Heart left ventricle (tissue), 13 donors: ENCODE measurements around the gene KRT5.

Source experiments
- POLR2A ChIP-seq, 2 donors: fragments of 450-650 bp; IDR thresholded peaks; one replicate each; pipeline ENCODE4 v1.6.1; 2017; ENCODE audit warnings: antibody characterized with exemption in 2 of 2, mild to moderate bottlenecking in 2 of 2, moderate library complexity in 2 of 2
- TF ChIP-seq, protein P1 (sequence below), 12 donors: fragments of 200-600 bp; sonication (generic) in 4 of 12; IDR thresholded peaks; one replicate each; pipeline versions ENCODE4 v1.5.0 to v1.8.0; 2018 to 2022; ENCODE audit warnings: antibody characterized with exemption in 12 of 12, mild to moderate bottlenecking in 5 of 12
- donor health status: ischemic (EF 13 %, LVEDD 7.1; RV severe dilation, severe dysfunction).
- donor health status: DM: no; HTN: yes; CAD: no.
- donor health status: DM: no; HTN: no; CAD: no.
- donor health status: ischemic (EF 25% LVEDD 6.9; RV normal size, moderate dysfunction).
- donor health status: ischemic (EF 25% LVEDD 5.7; RV mildly dilated, moderate dysfunction).
- donor health status: ischemic (EF 35%, LVEDD 5.7; RV mildly dilated, moderate dysfunction).
- donor health status: nonischemic (EF 11% LVEDD 7.7; RV severe dilation, severe dysfunction).
- donor health status: DM: yes; HTN: yes; CAD: no.
- donor health status: PGD.
- donor health status: ischemic (EF 29% LVEDD 5.4; RV normal size, mild dysfunction).
- donor health status: nonischemic (EF 23%, LVEDD 6.1; RV moderate dilation, normal function).

- no peak for TF ChIP-seq POLR2A (IDR thresholded peaks at IDR 0.05)
- TF ChIP-seq, protein P1, sequence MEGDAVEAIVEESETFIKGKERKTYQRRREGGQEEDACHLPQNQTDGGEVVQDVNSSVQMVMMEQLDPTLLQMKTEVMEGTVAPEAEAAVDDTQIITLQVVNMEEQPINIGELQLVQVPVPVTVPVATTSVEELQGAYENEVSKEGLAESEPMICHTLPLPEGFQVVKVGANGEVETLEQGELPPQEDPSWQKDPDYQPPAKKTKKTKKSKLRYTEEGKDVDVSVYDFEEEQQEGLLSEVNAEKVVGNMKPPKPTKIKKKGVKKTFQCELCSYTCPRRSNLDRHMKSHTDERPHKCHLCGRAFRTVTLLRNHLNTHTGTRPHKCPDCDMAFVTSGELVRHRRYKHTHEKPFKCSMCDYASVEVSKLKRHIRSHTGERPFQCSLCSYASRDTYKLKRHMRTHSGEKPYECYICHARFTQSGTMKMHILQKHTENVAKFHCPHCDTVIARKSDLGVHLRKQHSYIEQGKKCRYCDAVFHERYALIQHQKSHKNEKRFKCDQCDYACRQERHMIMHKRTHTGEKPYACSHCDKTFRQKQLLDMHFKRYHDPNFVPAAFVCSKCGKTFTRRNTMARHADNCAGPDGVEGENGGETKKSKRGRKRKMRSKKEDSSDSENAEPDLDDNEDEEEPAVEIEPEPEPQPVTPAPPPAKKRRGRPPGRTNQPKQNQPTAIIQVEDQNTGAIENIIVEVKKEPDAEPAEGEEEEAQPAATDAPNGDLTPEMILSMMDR (IDR thresholded peaks at IDR 0.05) = no peak
Observed at GRCh38 chr12:52473768-52474167, 46.4 kb downstream of the KRT5 start, which contains the start of gene KRT6C.
